SH-SY5Y (cell line): ENCODE measurements around the gene UBAP2.

Source experiments
- GATA2 ChIP-seq: IDR thresholded peaks from 2 replicates; pipeline ENCODE4 v1.6.1; 2011; ENCODE audit warnings: mild to moderate bottlenecking, low read depth, low read length
- GATA3 ChIP-seq: IDR thresholded peaks from 2 replicates; pipeline ENCODE4 v1.6.1; 2011; ENCODE audit warnings: low read depth, mild to moderate bottlenecking, low read length, moderate library complexity

The UBAP2 gene

GRCh38 chr9:33956544-33956943, 92.1 kb downstream of the UBAP2 start:
- TF ChIP-seq GATA3: no peak
- TF ChIP-seq GATA2: no peak

- TF ChIP-seq GATA3 (no peak), GATA2 (no peak)
Measured at GRCh38 chr9:33952066-33952465, 96.6 kb downstream of the UBAP2 start.

- TF ChIP-seq GATA2 (no peak), GATA3 (no peak)
Measured at GRCh38 chr9:33950371-33950770, 98.3 kb downstream of the UBAP2 start.

GRCh38 chr9:33946779-33947535, 101.7 kb downstream of the UBAP2 start:
- TF ChIP-seq GATA3 (no peak), GATA2 (no peak)

- TF ChIP-seq GATA3: no peak
- TF ChIP-seq GATA2: no peak
Measured at GRCh38 chr9:33943389-33943788, 105.3 kb downstream of the UBAP2 start.

GRCh38 chr9:33942471-33943083, 106.1 kb downstream of the UBAP2 start:
- TF ChIP-seq GATA3 (no peak), GATA2 (no peak)

- no peak for TF ChIP-seq GATA2
- TF ChIP-seq GATA3: no peak
Measured at GRCh38 chr9:33939924-33940874, 108.5 kb downstream of the UBAP2 start.

- TF ChIP-seq GATA2 (no peak), GATA3 (no peak)
Measured at GRCh38 chr9:33934188-33934878, 114.4 kb downstream of the UBAP2 start.

GRCh38 chr9:33932078-33932807, 116.4 kb downstream of the UBAP2 start:
- no peak for TF ChIP-seq GATA2
- TF ChIP-seq GATA3: no peak

GRCh38 chr9:33931326-33931725, 117.4 kb downstream of the UBAP2 start:
- TF ChIP-seq GATA3 (no peak), GATA2 (no peak)

- TF ChIP-seq GATA2 (no peak), GATA3 (no peak)
Measured at GRCh38 chr9:33927694-33928093, 121.0 kb downstream of the UBAP2 start.

- TF ChIP-seq GATA2 (no peak), GATA3 (no peak)
Measured at GRCh38 chr9:33926746-33927485, 121.8 kb downstream of the UBAP2 start.

- TF ChIP-seq GATA3 (no peak), GATA2 (no peak)
Measured at GRCh38 chr9:33924978-33925797, 123.5 kb downstream of the UBAP2 start.
